Upper lobe of left lung (tissue), 4 donors: ENCODE measurements around the gene WNT11.

Source experiments
- CTCF ChIP-seq, 6 experiments: fragments of 450-650 bp in 4 of 6; fragments of 200-600 bp in 2 of 6; sonication (generic) in 2 of 6; IDR thresholded peaks; one replicate each; pipeline ENCODE4 v1.5.1; 2016 to 2019; ENCODE audit warnings: antibody characterized with exemption in 6 of 6
- EP300 ChIP-seq, 4 donors: sonication (generic); formaldehyde crosslinking; IDR thresholded peaks; one replicate each; pipeline ENCODE4 v1.5.1; 2017; ENCODE audit warnings: antibody characterized with exemption in 4 of 4, control low read depth in 2 of 4
- POLR2A ChIP-seq, 4 donors: fragments of 450-650 bp; IDR thresholded peaks; one replicate each; pipeline ENCODE4 v1.5.1; 2016 to 2017; ENCODE audit warnings: antibody characterized with exemption in 4 of 4, mild to moderate bottlenecking in 2 of 4
- POLR2AphosphoS5 ChIP-seq, 2 donors: sonication (generic); formaldehyde crosslinking; IDR thresholded peaks; one replicate each; pipeline ENCODE4 v1.5.1; 2017; ENCODE audit warnings: antibody characterized with exemption in 2 of 2

- no peak for TF ChIP-seq POLR2A (IDR thresholded peaks at IDR 0.05)
- TF ChIP-seq POLR2AphosphoS5 (IDR thresholded peaks at IDR 0.05) = no peak
- TF ChIP-seq CTCF (IDR thresholded peaks at IDR 0.05) = no peak
- no peak for TF ChIP-seq EP300 (IDR thresholded peaks at IDR 0.05)
Observed at GRCh38 chr11:76240161-76240540, 33.8 kb upstream of the WNT11 start.
